ENCODE data around the gene BTD.

BTD gene

DNA sequence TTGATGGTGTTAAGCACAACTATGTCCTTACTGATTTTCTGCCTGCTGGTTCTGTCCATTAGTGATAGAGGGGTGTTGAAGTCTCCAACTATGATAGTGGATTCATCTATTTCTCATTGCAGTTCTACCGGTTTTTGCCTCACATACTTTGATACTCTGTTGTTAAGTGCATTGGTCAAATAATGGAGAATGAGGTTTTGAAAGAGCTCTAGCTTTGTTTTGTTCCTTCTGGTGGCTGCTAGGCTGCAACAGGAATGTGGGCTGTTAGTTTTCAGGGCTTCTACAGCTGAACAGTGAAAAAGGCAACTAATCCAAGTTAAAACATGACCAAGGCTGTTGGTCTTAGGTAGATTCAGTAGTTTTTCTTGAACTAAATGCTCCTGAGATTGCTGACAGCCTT lies 62.6 kb downstream of the BTD start:
- peaks cover 7% of the 10 kb centered on the region for H3K27me3 Mint-ChIP-seq
- H3K4me1 Mint-ChIP-seq: peaks cover 29% of the 10 kb centered on the region
- H3K36me3 Mint-ChIP-seq (ENCODE audit: insufficient read depth): peaks cover 5% of the 10 kb centered on the region
- no peaks in the 10 kb centered on the region for H3K9me3 Mint-ChIP-seq
- ATAC-seq (replicated peaks; ENCODE audit: extremely low read depth, poor library complexity, severe bottlenecking) (no peak), DNase-seq (ENCODE audit: low spot score in 2 of 2) (no peak)
- no peak overlapping the region for H3K4me3 Mint-ChIP-seq
- no peak overlapping the region for H3K27ac Mint-ChIP-seq (ENCODE audit: low read depth)

DNA sequence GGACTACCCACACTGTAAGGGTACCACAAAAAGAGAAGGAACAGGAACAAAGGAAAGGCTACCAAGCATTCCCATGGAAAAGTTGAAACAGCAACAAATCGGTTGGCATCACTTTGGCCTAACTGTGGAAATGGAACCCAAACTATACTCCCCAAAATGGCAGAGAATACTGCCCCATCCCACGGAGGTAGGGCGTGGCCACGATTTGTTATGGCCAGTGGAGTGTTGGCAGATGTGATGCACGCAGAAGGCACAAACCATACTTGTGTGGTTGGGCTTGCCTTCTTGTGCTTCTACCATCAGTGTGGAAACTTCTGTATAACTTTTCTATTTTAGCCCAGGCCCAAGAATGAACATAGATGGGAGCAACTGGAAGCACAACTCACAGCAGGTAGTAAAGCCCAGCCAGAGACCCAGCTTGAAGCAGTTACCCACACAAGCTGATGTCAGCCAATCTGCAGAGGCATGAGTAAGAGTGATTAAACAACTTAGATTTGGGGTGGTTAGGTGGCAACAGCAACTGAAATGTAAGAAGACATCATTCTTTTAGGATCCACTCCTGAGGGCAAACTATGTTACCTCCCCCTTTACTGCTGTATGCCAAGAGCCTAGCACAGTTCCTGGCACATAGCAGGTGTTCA lies 64.1 kb downstream of the BTD start:
- H3K36me3 Mint-ChIP-seq (ENCODE audit: insufficient read depth): peaks cover 9% of the 10 kb centered on the region
- H3K4me3 Mint-ChIP-seq: no peak overlapping the region
- H3K27me3 Mint-ChIP-seq: peaks cover 7% of the 10 kb centered on the region
- H3K4me1 Mint-ChIP-seq: peaks cover 23% of the 10 kb centered on the region
- ATAC-seq (replicated peaks; ENCODE audit: extremely low read depth, poor library complexity, severe bottlenecking) (no peak), DNase-seq (ENCODE audit: low spot score in 2 of 2) (no peak)
- no peaks in the 10 kb centered on the region for H3K9me3 Mint-ChIP-seq
- H3K27ac Mint-ChIP-seq (ENCODE audit: low read depth): no peak overlapping the region

DNA sequence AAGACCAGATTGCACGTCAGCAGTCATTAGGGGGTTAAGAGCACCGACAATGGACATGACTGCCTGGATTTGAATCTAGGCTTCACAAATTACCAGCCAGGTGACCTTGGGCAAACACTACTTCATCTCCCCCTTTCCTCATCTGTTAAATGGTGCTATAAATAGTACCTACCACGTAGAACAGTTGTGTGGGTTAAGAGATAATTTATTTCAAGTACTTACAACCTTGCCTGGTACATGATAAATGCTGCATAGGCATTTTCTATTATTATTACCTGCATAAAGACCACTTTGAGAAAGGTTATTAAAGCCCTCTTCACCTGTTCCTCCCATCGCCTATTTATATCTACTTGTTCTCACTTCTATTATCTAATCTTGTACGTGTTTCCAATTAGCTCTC lies 64.7 kb downstream of the BTD start:
- no peak for DNase-seq (ENCODE audit: low spot score in 2 of 2)
- no peak overlapping the region for H3K27ac Mint-ChIP-seq (ENCODE audit: low read depth)
- H3K27me3 Mint-ChIP-seq: peaks cover 7% of the 10 kb centered on the region
- H3K4me3 Mint-ChIP-seq: no peak overlapping the region
- H3K4me1 Mint-ChIP-seq: peaks cover 23% of the 10 kb centered on the region
- peaks cover 12% of the 10 kb centered on the region for H3K36me3 Mint-ChIP-seq (ENCODE audit: insufficient read depth)
- ATAC-seq (replicated peaks; ENCODE audit: extremely low read depth, poor library complexity, severe bottlenecking): no peak
- H3K9me3 Mint-ChIP-seq: no peaks in the 10 kb centered on the region

DNA sequence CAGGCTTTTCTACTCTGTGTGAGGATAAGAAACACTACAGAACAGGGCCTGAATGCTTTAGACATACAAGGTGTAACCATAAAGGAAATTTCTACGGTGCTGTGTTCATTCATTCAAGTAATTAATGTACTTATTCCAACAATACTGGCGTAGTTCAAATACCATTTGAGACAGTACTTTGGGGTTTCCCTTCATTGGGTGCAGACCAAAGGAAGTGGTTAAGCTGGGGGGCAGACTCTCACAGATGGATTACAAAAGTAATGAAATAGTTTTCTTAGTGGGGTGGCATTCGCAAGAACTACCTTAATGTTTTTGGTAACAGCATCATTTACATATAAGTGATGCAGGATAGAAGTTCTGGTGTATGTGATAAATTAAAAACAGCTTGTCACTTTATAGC lies 65.9 kb downstream of the BTD start:
- Mint-ChIP-seq H3K27ac (ENCODE audit: low read depth) (peak overlapping the region; percentile 46), H3K4me3 (no peak overlapping the region), H3K36me3 (ENCODE audit: insufficient read depth) (peaks cover 11% of the 10 kb centered on the region), H3K4me1 (peaks cover 23% of the 10 kb centered on the region), H3K27me3 (peaks cover 7% of the 10 kb centered on the region), H3K9me3 (no peaks in the 10 kb centered on the region)
- DNase-seq (ENCODE audit: low spot score in 2 of 2): peak in 1 of 2 donors; percentile 50
- ATAC-seq (replicated peaks; ENCODE audit: extremely low read depth, poor library complexity, severe bottlenecking): peak; percentile 99

DNA sequence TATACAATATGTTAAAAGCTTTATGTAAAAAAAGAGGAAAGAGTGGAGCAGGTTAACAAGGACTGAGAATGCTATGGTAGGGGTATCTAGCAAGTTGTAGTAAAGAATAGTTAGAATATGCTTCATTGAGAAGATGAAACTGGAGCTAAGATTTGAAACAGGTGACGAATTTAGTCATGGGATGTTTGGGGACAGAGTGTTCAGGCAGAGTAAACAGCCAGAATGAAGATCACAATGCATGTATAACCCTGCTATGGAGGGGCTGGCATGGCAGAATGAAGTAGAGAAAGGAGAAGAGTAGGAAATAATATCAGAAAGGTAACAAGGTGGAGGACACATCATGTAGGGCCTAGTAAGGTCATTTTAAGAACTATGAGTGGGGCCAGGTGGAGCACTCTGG lies 72.0 kb downstream of the BTD start:
- Mint-ChIP-seq H3K36me3 (ENCODE audit: insufficient read depth) (peaks cover 13% of the 10 kb centered on the region), H3K9me3 (no peaks in the 10 kb centered on the region), H3K4me3 (no peak overlapping the region), H3K27me3 (no peaks in the 10 kb centered on the region), H3K4me1 (no peaks in the 10 kb centered on the region), H3K27ac (ENCODE audit: low read depth) (no peak overlapping the region)
- ATAC-seq (replicated peaks; ENCODE audit: extremely low read depth, poor library complexity, severe bottlenecking) (no peak), DNase-seq (ENCODE audit: low spot score in 2 of 2) (no peak)

DNA sequence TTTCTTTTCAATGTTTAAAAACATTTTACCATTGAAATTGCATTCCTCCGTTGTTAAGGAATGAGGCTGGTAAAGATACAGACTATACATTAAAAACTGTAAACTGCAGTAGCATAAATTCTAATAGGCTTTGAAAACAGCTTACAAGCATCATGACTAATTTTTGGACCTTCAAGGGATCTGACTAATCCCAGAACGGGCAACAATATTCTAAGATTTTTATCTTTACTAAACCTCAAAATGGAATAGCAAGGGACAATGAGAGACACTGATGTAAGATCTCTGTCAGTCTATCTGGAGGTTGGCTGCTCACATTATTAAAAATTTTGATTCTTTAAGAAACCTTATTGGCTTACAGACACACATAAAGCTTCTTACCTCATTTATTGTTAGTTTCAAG lies 74.7 kb downstream of the BTD start:
- Mint-ChIP-seq H3K4me3 (no peak overlapping the region), H3K36me3 (ENCODE audit: insufficient read depth) (peaks cover 13% of the 10 kb centered on the region), H3K9me3 (no peaks in the 10 kb centered on the region), H3K27ac (ENCODE audit: low read depth) (no peak overlapping the region), H3K4me1 (no peaks in the 10 kb centered on the region), H3K27me3 (no peaks in the 10 kb centered on the region)
- DNase-seq (ENCODE audit: low spot score in 2 of 2): no peak
- ATAC-seq (replicated peaks; ENCODE audit: extremely low read depth, poor library complexity, severe bottlenecking): no peak

DNA sequence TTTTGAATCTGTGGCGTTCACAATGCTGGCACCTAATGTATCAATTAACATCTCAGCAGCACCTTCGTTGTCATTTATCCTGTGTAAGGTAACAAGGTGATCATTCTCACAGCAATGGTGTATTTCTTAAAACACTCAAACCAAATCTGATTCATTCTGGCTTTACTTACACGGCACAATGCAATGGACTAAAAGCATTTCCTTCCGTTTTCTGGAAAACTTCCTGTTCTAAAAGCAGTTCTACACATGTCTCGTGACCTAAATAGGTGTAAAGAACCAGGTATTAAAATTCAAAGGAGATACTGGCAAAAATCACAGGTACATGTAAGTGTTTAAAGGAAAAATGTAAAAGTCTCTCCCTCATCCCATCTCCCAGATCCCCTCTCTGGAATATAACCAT lies 77.8 kb downstream of the BTD start:
- DNase-seq (ENCODE audit: low spot score in 2 of 2) (no peak), ATAC-seq (replicated peaks; ENCODE audit: extremely low read depth, poor library complexity, severe bottlenecking) (no peak)
- Mint-ChIP-seq H3K27ac (ENCODE audit: low read depth) (no peak overlapping the region), H3K27me3 (no peaks in the 10 kb centered on the region), H3K9me3 (no peaks in the 10 kb centered on the region), H3K36me3 (ENCODE audit: insufficient read depth) (peaks cover 17% of the 10 kb centered on the region), H3K4me3 (no peak overlapping the region), H3K4me1 (no peaks in the 10 kb centered on the region)

DNA sequence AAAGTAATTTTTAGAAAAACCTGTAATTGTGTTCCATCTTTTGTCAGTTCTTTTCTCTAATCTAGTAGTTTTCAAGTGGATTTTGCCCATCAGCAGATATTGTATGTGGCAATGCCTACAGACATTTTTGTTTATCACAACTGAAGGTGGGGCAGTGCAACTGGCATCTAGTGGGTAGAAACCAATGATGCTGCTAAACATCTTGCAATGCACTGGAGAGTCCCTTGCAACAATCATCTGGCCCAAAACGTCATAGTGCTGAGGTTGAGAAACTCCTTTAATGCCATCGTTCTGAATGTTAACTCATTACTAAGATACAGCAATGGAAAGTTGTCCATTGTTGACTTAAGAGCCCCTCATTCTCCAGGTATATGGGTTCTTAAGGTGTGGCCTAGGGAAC lies 80.1 kb downstream of the BTD start:
- no peaks in the 10 kb centered on the region for H3K9me3 Mint-ChIP-seq
- no peak for DNase-seq (ENCODE audit: low spot score in 2 of 2)
- ATAC-seq (replicated peaks; ENCODE audit: extremely low read depth, poor library complexity, severe bottlenecking): no peak

DNA sequence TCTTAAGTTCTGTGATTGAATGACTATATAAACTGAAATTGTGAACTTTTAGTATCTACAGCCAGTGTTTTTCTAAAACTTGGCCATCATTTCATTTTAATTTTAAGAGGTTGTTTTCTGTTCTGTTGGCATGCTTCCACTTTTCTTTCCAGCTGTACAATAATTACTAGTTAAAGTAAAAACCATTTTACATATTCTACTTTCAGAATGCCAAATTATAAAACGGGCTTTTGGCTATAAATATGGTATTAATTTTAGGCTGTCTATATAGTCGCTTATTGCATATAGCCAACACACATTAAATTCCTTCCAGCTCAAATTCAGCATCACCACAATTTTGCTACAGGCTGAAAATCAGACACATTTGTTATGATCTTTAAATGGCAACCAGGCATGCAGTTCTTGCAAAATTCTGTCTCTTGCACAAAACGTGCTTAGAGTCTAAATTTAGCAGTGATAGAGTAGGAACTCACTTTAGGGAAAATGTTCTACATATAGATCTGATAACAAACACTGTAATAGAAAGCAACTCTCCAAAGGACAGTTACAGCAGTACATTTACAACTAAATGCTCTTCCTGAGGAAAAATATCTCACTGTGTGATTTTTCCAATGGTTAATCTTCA lies 81.1 kb downstream of the BTD start:
- Mint-ChIP-seq H3K4me3 (no peak overlapping the region), H3K27me3 (no peaks in the 10 kb centered on the region), H3K4me1 (no peaks in the 10 kb centered on the region), H3K9me3 (no peaks in the 10 kb centered on the region), H3K27ac (ENCODE audit: low read depth) (no peak overlapping the region), H3K36me3 (ENCODE audit: insufficient read depth) (peaks cover 24% of the 10 kb centered on the region)
- DNase-seq (ENCODE audit: low spot score in 2 of 2): no peak
- ATAC-seq (replicated peaks; ENCODE audit: extremely low read depth, poor library complexity, severe bottlenecking): no peak

More for the DNA sequence above, 80.1 kb downstream of the BTD start:
- Mint-ChIP-seq H3K27me3 (no peaks in the 10 kb centered on the region), H3K27ac (ENCODE audit: low read depth) (no peak overlapping the region), H3K4me3 (no peak overlapping the region), H3K36me3 (ENCODE audit: insufficient read depth) (peaks cover 29% of the 10 kb centered on the region), H3K4me1 (no peaks in the 10 kb centered on the region)

DNA sequence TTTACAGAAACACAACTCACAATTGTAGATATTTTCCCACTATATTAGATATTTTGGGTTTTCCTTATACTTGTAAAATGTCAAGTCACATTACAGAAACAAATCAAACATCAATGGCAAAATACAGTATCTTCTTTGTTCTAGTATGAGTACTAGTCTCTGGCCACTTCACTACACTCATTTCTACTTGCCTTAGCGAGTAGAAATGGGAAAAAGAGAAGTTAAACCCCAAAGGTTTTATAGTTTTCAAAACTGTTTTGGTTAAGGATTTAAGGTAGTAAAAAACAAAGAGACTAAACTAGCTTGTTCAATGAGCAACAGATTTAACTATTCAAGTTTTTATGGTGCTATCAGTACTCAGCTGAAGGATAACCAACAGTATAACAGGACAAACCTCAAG lies 81.7 kb downstream of the BTD start:
- Mint-ChIP-seq H3K4me1 (no peaks in the 10 kb centered on the region), H3K4me3 (no peak overlapping the region), H3K9me3 (no peaks in the 10 kb centered on the region), H3K36me3 (ENCODE audit: insufficient read depth) (peaks cover 24% of the 10 kb centered on the region), H3K27me3 (no peaks in the 10 kb centered on the region), H3K27ac (ENCODE audit: low read depth) (no peak overlapping the region)
- ATAC-seq (replicated peaks; ENCODE audit: extremely low read depth, poor library complexity, severe bottlenecking) (no peak), DNase-seq (ENCODE audit: low spot score in 2 of 2) (no peak)

DNA sequence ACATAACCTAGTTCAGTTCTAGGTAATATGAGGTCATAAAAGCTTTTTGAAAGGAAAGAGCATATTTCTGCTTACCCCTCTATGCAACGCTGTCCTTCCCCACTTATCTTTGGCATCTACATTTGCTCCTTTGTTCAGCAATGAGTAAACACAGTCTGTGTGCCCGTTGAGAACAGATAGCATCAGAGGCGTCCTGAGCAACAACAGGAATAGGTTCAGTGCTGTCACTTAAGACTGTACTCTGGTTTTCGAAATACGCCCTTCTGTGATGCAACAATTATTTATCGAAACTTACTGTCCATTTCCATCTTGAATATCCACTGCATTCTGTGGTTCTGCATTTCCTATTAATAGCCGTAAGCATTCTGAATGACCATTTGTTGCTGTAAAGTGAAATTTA lies 84.4 kb downstream of the BTD start:
- no peak for ATAC-seq (replicated peaks; ENCODE audit: extremely low read depth, poor library complexity, severe bottlenecking)
- Mint-ChIP-seq H3K27me3 (no peaks in the 10 kb centered on the region), H3K4me1 (no peaks in the 10 kb centered on the region), H3K27ac (ENCODE audit: low read depth) (no peak overlapping the region), H3K4me3 (no peak overlapping the region), H3K36me3 (ENCODE audit: insufficient read depth) (peaks cover 22% of the 10 kb centered on the region), H3K9me3 (no peaks in the 10 kb centered on the region)
- no peak for DNase-seq (ENCODE audit: low spot score in 2 of 2)

DNA sequence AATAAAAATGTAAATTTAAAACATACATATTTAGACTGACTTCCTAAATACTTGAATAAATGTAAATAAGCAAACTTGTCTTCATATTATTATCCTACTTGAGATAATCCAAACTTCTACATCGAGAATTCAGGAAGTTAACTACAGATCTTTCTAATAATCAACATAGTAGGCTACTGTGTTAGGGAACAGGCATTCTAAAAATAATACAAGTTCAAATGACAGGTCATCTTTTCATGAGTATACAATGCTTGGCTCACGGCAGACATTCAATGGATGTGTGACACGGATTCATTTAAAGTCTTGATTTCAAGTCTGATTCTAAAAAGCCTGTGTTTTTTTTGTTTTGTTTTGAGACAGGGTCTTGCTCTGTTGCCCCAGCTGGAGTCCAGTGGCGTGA lies 88.7 kb downstream of the BTD start:
- ATAC-seq (replicated peaks; ENCODE audit: extremely low read depth, poor library complexity, severe bottlenecking) (no peak), DNase-seq (ENCODE audit: low spot score in 2 of 2) (no peak)
- Mint-ChIP-seq H3K27me3 (no peaks in the 10 kb centered on the region), H3K36me3 (ENCODE audit: insufficient read depth) (peaks cover 15% of the 10 kb centered on the region), H3K9me3 (no peaks in the 10 kb centered on the region), H3K4me3 (no peak overlapping the region), H3K27ac (ENCODE audit: low read depth) (no peak overlapping the region), H3K4me1 (no peaks in the 10 kb centered on the region)

DNA sequence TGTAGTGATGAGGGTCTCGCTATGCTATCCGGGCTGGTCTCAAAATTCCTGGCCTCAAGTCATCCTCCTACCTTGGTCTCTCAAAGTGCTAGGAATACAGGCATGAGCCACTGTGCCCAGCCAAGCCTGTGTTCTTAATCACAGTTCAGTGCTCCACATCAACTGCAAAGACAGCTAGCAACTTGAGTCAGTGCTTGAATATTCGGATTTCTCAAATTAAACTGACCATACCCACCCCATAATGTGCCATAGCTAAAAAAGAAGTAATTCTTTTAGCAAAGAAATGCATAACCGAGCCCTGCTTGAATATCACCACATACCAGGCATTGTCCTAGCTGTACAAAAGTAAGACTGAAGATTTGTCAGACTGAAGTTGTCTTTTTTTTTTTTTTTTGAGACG lies 89.2 kb downstream of the BTD start:
- Mint-ChIP-seq H3K9me3 (no peaks in the 10 kb centered on the region), H3K4me3 (no peak overlapping the region), H3K27me3 (no peaks in the 10 kb centered on the region), H3K36me3 (ENCODE audit: insufficient read depth) (peaks cover 17% of the 10 kb centered on the region), H3K4me1 (no peaks in the 10 kb centered on the region), H3K27ac (ENCODE audit: low read depth) (no peak overlapping the region)
- ATAC-seq (replicated peaks; ENCODE audit: extremely low read depth, poor library complexity, severe bottlenecking): no peak
- no peak for DNase-seq (ENCODE audit: low spot score in 2 of 2)

Measured in central memory CD8-positive, alpha-beta T cell (primary cell).